ENCODE data around the gene C22orf23. TPM values are rescaled to one million over a fixed set of nuclear protein-coding genes. Genes with fewer than 3 reads are reported as not detected.
"Not testable (repeated sequence)": the region's sequence is repeated elsewhere in the genome, so short reads cannot be mapped to it uniquely, and the experiment has no call there.

Gene C22orf23
- total RNA-seq, 2 experiments from 2014 or later, result 0.14 TPM; not detected in 1

DNA sequence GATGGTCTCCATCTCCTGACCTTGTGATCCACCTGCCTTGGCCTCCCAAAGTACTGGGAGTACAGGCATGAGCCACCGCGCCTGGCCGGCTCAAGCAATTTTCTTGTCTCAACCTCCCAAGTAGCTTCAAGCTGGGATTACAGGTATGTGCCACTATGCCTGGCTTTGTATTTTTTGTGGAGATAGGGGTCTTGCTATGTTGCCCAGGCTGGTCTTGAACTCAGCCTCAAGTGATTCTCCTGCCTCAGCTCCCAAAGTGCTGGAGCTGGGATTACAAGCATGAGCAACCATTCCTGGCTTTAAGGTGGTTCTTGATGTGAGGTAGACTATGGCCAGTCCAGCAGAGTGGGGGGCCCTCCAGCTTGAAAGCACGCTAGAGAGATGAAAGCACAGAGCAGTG is 7.7 kb upstream of the C22orf23 start:
- no peak for DNase-seq
- Mint-ChIP-seq H3K4me1 (ENCODE audit: low read depth) (peaks cover 14% of the 10 kb centered on the region), H3K27ac (no peak overlapping the region), H3K36me3 (peaks cover 48% of the 10 kb centered on the region), H3K4me3 (no peak overlapping the region), H3K27me3 (no peaks in the 10 kb centered on the region), H3K9me3 (no peaks in the 10 kb centered on the region)
- intact Hi-C loops (cut with micrococcal nuclease), result no loop called here
- POLR2A ChIA-PET, result interaction anchor here (0.6 kb wide), 1 partner anchor 36 kb away, joined by 3 read pairs; no protein-coding TSS in a partner anchor
- CTCF ChIA-PET, result interaction anchor here (1.1 kb wide), 1 partner anchor 104 kb away, joined by 3 read pairs; no protein-coding TSS in a partner anchor

DNA sequence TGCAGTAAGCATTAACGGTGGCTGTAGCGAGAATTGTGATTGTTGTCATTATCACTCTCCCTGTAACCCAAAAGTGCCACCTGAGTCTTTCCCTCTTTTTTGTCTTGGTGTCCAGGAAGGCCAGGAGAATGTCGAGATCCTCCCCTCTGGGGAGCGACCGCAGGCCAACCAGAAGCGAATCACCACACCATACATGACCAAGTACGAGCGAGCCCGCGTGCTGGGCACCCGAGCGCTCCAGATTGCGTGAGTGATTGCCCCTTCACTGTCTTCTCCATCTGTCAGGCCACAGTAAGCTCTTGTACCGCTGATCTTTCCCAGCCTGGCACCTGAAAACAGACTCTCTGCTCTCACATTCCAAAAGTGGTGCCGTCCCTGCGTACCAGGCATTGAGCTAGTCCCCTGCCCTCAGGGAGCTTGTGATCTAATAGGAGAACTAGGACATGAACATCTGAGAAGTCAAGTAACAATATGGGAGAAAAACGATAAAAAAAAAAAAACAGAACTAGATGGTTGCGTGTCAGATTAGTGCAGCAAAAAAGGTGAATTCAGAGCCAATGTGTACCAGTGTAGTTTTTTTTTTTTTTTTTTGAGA is 5.9 kb upstream of the C22orf23 start:
- peaks cover 22% of the 10 kb centered on the region for H3K4me1 Mint-ChIP-seq (ENCODE audit: low read depth)
- intact Hi-C loops (cut with micrococcal nuclease), result no loop called here
- H3K27me3 Mint-ChIP-seq, result no peaks in the 10 kb centered on the region
- no peak for DNase-seq
- ChIA-PET CTCF (interaction anchor here (1.2 kb wide), 1 partner anchor 96 kb away, joined by 7 read pairs; no protein-coding TSS in a partner anchor), POLR2A (interaction anchor here (0.9 kb wide), 1 partner anchor 53 kb away, joined by 3 read pairs; the partner anchor contains the start of gene MICALL1)
- no peaks in the 10 kb centered on the region for H3K9me3 Mint-ChIP-seq
- H3K4me3 Mint-ChIP-seq, result no peak overlapping the region
- no peak overlapping the region for H3K27ac Mint-ChIP-seq
- H3K36me3 Mint-ChIP-seq, result peaks cover 41% of the 10 kb centered on the region

- H3K4me3 Mint-ChIP-seq, result no peak overlapping the region
- DNase-seq, result no peak
- POLR2A ChIA-PET, result no interaction called here
- no peak overlapping the region for H3K27ac Mint-ChIP-seq
- CTCF ChIA-PET, result interaction anchor here (0.8 kb wide), 1 partner anchor 8 kb away, joined by 3 read pairs; no protein-coding TSS in a partner anchor
- peaks cover 7% of the 10 kb centered on the region for H3K27me3 Mint-ChIP-seq
- intact Hi-C loops (cut with micrococcal nuclease), result no loop called here
- no peaks in the 10 kb centered on the region for H3K9me3 Mint-ChIP-seq
- peaks cover 36% of the 10 kb centered on the region for H3K36me3 Mint-ChIP-seq
- H3K4me1 Mint-ChIP-seq (ENCODE audit: low read depth), result peaks cover 34% of the 10 kb centered on the region
Observed at GRCh38 chr22:37957232-37957631, 3.8 kb upstream of the C22orf23 start.

DNA sequence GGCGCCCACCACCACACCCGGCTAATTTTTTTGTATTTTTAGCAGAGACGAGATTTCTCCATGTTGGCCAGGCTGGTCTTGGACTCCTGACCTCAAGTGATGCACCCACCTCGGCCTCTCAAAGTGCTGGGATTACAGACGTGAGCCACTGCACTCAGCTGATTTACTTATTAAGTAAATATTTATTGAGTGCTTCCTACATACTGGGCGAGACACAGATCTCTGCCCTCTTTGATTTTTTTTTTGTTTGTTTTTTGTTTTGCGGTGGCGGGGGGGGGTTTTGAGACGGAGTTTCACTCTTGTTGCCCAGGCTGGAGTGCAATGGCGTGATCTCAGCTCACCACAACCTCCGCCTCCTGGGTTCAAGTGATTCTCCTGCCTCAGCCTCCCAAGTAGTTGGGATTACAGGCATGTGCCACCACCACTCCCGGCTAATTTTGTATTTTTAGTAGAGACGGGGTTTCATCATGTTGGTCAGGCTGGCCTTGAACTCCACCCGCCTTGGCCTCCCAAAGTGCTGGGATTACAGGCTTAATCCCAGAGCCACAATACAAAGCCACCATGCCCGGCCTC is 2.5 kb upstream of the C22orf23 start:
- intact Hi-C loops (cut with micrococcal nuclease), result not testable (repeated sequence)

DNA sequence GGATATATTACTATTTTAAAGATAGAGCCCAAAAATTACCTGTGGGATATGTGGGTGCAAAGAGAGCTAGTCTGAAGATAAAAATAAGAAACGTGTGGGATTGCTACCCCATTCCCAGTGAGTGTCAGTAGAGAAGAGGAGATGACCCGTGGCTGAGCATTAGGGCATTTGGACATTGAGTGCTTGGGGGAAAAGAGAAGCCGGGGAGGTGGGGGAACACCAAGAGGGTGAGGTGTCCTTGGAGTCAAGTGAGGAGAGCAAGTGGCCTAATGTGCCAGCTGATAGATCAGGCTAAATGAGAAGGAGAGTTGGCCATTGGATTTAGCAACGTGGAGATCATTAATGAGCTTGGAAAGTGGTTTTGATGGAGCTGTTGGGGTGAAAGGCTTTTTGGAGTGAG is 1.3 kb upstream of the C22orf23 start:
- Mint-ChIP-seq H3K36me3 (peaks cover 26% of the 10 kb centered on the region), H3K27me3 (peaks cover 9% of the 10 kb centered on the region), H3K27ac (no peak overlapping the region), H3K4me3 (peak overlapping the region; percentile 99), H3K4me1 (ENCODE audit: low read depth) (peaks cover 34% of the 10 kb centered on the region), H3K9me3 (no peaks in the 10 kb centered on the region)
- CTCF ChIA-PET, result interaction anchor here (0.9 to 3.2 kb wide), 4 partner anchors 11 to 137 kb away, joined by 3 to 29 read pairs (median 8); no protein-coding TSS in a partner anchor
- POLR2A ChIA-PET, result interaction anchor here (0.5 to 1.8 kb wide), 4 partner anchors 11 to 110 kb away, joined by 3 to 8 read pairs (median 4); partner anchors contain the start of gene ANKRD54
- intact Hi-C loops (cut with micrococcal nuclease), result loop anchor here (5.0 kb wide), 2 partner anchors 57 to 147 kb away; partner anchors contain the start of gene GCAT
- DNase-seq, result no peak

More for the DNA sequence above, 2.5 kb upstream of the C22orf23 start:
- CTCF ChIA-PET, result interaction anchor here (0.6 to 3.2 kb wide), 2 partner anchors 10 to 216 kb away, joined by 3 to 29 read pairs; no protein-coding TSS in a partner anchor
- H3K27me3 Mint-ChIP-seq, H3K4me3 Mint-ChIP-seq, H3K27ac Mint-ChIP-seq, DNase-seq, POLR2A ChIA-PET, H3K9me3 Mint-ChIP-seq: not testable (repeated sequence)
- peaks cover 34% of the 10 kb centered on the region for H3K4me1 Mint-ChIP-seq (ENCODE audit: low read depth)
- peaks cover 29% of the 10 kb centered on the region for H3K36me3 Mint-ChIP-seq

DNA sequence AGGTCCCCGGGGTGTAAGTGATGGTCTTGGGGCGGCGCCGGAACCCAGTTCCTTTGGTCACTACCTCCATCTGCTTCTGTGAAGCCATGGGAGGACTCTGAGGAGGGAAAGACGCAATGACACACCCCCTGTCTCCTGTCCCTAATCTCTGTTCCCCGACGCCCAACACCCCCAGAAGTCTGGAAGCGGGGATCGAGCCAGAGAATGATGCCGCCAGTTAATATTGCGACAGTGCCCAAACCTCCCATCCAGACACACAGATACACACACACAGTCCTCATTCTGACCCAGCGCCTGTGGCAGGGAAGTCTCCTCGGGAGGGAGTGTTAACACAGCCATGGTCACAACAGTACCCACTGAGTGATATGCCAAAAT is 352 bp downstream of the C22orf23 start:
- peak overlapping the region; percentile 99 for H3K4me3 Mint-ChIP-seq
- POLR2A ChIA-PET, result interaction anchor here (0.6 to 1.8 kb wide), 5 partner anchors 9 to 135 kb away, joined by 3 to 8 read pairs (median 3); partner anchors contain the start of genes ANKRD54 and MICALL1
- peaks cover 13% of the 10 kb centered on the region for H3K36me3 Mint-ChIP-seq
- H3K27ac Mint-ChIP-seq, result no peak overlapping the region
- peaks cover 34% of the 10 kb centered on the region for H3K4me1 Mint-ChIP-seq (ENCODE audit: low read depth)
- no peaks in the 10 kb centered on the region for H3K9me3 Mint-ChIP-seq
- CTCF ChIA-PET, result interaction anchor here (0.6 to 3.2 kb wide), 6 partner anchors 10 to 135 kb away, joined by 3 to 29 read pairs (median 6); no protein-coding TSS in a partner anchor
- intact Hi-C loops (cut with micrococcal nuclease), result loop anchor here (5.0 kb wide), 2 partner anchors 56 to 146 kb away; partner anchors contain the start of gene GCAT
- peaks cover 9% of the 10 kb centered on the region for H3K27me3 Mint-ChIP-seq
- DNase-seq, result no peak

DNA sequence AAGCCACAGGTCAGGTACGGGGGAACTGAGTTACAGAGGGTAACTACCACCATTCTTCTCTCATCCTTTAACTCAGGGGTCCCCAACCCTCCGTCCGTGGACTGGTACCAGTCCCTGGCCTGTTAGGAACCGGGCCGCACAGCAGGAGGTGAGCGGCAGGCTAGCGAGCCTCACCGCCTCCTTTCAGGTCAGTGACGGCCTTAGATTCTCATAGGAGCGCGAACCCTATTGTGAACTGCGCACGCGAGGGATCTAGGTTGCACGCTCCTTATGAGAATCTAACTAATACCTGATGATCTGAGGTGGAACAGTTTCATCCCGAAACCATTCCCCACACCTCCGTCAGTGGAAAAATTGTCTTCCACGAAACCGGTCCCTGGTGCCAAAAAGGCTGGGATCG is 772 bp downstream of the C22orf23 start:
- H3K9me3 Mint-ChIP-seq, result not testable (repeated sequence)

DNA sequence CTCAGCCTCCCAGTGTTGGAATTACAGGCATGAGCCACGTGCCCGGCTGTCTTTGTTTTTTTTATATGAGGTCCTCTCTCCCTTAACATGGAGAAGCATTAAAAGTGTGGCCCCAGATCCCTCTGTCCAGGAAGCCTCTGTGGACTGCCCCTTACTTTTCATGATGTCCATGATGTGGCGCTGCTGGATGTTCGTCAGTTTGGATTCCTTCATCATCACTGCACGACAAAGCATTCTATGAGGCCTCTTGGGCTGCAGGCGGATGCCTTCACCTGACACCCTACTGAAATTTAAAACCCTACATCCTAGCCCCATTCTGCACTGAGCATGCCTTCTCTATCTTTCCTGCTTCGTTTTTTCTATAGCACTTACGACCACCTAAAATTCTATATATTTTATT is 2.1 kb downstream of the C22orf23 start:
- Mint-ChIP-seq H3K4me1 (ENCODE audit: low read depth) (peaks cover 20% of the 10 kb centered on the region), H3K27me3 (peaks cover 9% of the 10 kb centered on the region), H3K27ac (no peak overlapping the region), H3K4me3 (no peak overlapping the region), H3K36me3 (no peaks in the 10 kb centered on the region), H3K9me3 (no peaks in the 10 kb centered on the region)
- POLR2A ChIA-PET, result no interaction called here
- DNase-seq, result no peak
- intact Hi-C loops (cut with micrococcal nuclease), result loop anchor here (5.0 kb wide), 2 partner anchors 54 to 144 kb away; partner anchors contain the start of gene GCAT
- CTCF ChIA-PET, result interaction anchor here (1.1 kb wide), 1 partner anchor 15 kb away, joined by 4 read pairs; no protein-coding TSS in a partner anchor

More for the DNA sequence above, 772 bp downstream of the C22orf23 start:
- Mint-ChIP-seq H3K4me1 (ENCODE audit: low read depth) (peaks cover 31% of the 10 kb centered on the region), H3K36me3 (peaks cover 10% of the 10 kb centered on the region), H3K4me3 (peak overlapping the region; percentile 99)
- intact Hi-C loops (cut with micrococcal nuclease), result loop anchor here (5.0 kb wide), 2 partner anchors 55 to 145 kb away; partner anchors contain the start of gene GCAT
- DNase-seq, CTCF ChIA-PET, H3K27ac Mint-ChIP-seq, H3K27me3 Mint-ChIP-seq: not testable (repeated sequence)
- POLR2A ChIA-PET, result interaction anchor here (0.6 kb wide), 1 partner anchor 66 kb away, joined by 6 read pairs; no protein-coding TSS in a partner anchor

- POLR2A ChIA-PET; H3K4me3 Mint-ChIP-seq; H3K27ac Mint-ChIP-seq; CTCF ChIA-PET; H3K27me3 Mint-ChIP-seq; intact Hi-C loops (cut with micrococcal nuclease); H3K36me3 Mint-ChIP-seq; DNase-seq; H3K9me3 Mint-ChIP-seq; H3K4me1 Mint-ChIP-seq (ENCODE audit: low read depth): not testable (repeated sequence)
Observed at GRCh38 chr22:37947142-37947795, 6.1 kb downstream of the C22orf23 start.

DNA sequence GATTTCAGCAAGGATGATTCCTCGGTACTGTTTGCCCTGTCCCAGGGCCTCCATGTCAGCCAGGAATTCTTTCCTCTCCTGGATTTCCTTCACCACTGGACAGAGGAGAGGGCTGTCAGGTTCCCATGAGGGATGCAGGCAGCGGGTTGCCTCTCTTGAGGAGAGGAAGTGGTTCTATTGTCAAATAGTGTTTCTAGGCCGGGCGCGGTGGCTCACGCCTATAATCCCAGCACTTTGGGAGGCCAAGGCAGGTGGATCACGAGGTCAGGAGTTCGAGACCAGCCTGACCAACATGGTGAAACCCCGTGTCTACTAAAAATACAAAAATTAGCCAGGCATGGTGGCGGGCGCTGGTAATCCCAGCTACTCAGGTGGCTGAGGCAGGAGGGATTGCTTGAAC is 9.0 kb downstream of the C22orf23 start:
- H3K4me1 Mint-ChIP-seq (ENCODE audit: low read depth); H3K36me3 Mint-ChIP-seq; DNase-seq; H3K27me3 Mint-ChIP-seq; H3K4me3 Mint-ChIP-seq; intact Hi-C loops (cut with micrococcal nuclease); H3K9me3 Mint-ChIP-seq; H3K27ac Mint-ChIP-seq: not testable (repeated sequence)
- POLR2A ChIA-PET, result interaction anchor here (1.6 kb wide), 1 partner anchor 9 kb away, joined by 3 read pairs; the partner anchor contains the start of genes C22orf23 and POLR2F
- CTCF ChIA-PET, result interaction anchor here (1.0 kb wide), 1 partner anchor 10 kb away, joined by 4 read pairs; no protein-coding TSS in a partner anchor

DNA sequence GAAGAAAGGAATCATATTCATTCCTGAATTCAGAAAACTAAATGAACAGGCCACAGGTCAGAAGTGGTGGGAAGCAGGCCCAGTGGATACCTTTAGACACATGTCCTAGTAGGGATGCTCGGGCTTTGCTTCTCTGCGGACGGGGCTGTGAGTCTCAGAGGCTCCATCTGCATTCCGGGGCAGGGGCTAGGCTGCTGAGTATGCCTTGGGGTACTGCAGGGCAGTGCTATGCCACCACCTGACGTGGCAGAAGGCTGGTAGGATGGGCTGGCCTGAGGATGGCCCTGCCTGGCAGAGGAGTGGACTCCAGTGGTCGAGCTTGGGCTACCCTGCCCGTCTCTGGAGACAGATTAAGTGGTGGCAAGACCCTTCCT is 9.6 kb downstream of the C22orf23 start:
- Mint-ChIP-seq H3K27ac (no peak overlapping the region), H3K36me3 (peaks cover 5% of the 10 kb centered on the region), H3K27me3 (no peaks in the 10 kb centered on the region), H3K9me3 (no peaks in the 10 kb centered on the region), H3K4me3 (no peak overlapping the region), H3K4me1 (ENCODE audit: low read depth) (no peaks in the 10 kb centered on the region)
- ChIA-PET POLR2A (interaction anchor here (1.6 kb wide), 1 partner anchor 10 kb away, joined by 3 read pairs; the partner anchor contains the start of genes C22orf23 and POLR2F), CTCF (interaction anchor here (1.0 kb wide), 2 partner anchors 10 kb away, joined by 3 to 4 read pairs; no protein-coding TSS in a partner anchor)
- no peak for DNase-seq
- intact Hi-C loops (cut with micrococcal nuclease), result no loop called here
